Stimulated activated CD4-positive, alpha-beta T cell treated with anti-CD3 and anti-CD28 coated beads, Interleukin-1b, Interleukin-23, amount 100 ng/mL, for 1 hour (primary cell): Measurements from ENCODE around the gene BMP8A.
"Not testable (repeated sequence)": the region's sequence is repeated elsewhere in the genome, so short reads cannot be mapped to it uniquely, and the experiment has no call there.

ENCODE experiments used
- DNase-seq, 2 donors: peaks; one replicate each; pipeline ENCODE4 v3.0.0-alpha.2; 2020; ENCODE audit warnings: low read depth in 2 of 2

BMP8A gene

GRCh38 chr1:39527190-39527579, 35.7 kb downstream of the BMP8A start:
- not testable (repeated sequence) for DNase-seq

DNA sequence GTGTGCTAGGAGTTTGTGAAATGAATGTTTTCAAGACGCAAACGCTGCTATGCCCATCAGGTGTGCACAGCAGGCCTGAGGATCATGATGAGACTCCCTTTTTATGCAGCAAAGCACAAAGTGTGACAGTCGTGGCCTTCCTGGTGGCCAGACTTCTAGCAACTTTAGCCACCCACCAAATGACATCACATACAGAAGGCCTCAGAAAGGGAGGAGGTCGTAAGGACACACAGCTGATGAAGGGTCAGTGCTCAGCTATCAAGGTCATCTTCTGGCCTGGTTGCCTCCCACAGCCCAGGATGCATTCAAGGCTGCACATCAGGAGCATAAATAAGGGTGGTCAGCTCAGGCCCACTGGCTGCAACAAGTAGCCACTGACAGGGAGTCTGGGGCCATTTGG, 36.6 kb downstream of the BMP8A start:
- no peak for DNase-seq

GRCh38 chr1:39529901-39530535, 38.6 kb downstream of the BMP8A start:
- DNase-seq: no peak

GRCh38 chr1:39531526-39531925, 40.1 kb downstream of the BMP8A start:
- DNase-seq: no peak

GRCh38 chr1:39533442-39533841, 42.0 kb downstream of the BMP8A start:
- DNase-seq: no peak

DNA sequence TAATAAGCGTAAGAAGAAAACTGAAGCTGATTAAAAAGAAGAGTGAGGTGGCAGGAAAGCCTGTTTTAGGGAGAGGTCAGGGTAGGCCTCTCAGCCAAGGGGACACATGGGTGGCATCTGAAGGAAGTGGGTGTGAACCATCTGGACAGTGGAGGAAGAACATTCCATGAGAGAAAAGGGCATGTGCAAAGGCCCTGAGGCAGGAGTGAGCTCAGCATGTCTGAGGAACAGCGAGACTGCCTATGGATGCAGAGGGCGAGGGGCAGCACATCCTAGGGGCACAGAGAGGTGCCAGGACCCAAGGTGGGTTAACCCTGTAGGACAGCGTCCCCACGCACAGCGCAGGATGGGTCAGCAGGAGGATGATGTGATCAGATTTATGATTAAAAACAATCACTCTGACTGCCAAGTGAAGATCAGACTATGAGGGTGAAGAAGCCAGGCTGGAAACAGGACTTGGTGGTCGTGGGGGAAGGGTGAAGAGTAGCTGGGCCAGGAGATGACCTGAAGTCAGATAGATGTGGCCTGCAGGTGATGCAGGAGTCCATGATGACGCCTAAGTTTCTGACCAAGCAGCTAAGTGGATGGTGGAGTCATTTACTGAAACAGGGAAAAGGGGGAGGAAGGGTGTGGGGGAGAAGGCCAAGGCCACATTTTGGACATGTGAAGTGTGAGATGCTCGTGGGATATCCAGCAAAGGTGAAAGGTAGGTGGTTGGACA, 47.3 kb downstream of the BMP8A start:
- DNase-seq: no peak

GRCh38 chr1:39539252-39539790, 47.9 kb downstream of the BMP8A start:
- DNase-seq: no peak

GRCh38 chr1:39540504-39541031, 49.1 kb downstream of the BMP8A start:
- DNase-seq: no peak

- DNase-seq: no peak
Measured at GRCh38 chr1:39542924-39543323, 51.5 kb downstream of the BMP8A start.

DNA sequence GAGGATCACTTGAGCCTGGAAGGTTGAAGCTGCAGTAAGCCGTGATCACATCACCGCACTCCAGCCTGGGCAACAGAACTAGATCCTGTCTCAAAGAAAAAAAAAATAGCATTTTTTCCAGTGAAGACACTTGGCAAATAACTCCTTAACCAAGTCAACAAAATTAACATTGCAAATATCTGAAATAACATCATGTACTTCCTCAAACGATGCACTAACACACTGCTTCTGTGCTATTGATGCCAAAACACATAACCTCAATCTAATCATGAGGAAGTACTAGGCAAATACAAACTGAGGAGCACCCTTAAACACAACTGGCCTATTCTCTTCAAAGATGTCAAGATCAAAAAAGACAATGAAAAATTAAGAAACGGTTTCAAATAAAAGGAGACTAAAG, 52.9 kb downstream of the BMP8A start:
- no peak for DNase-seq

DNA sequence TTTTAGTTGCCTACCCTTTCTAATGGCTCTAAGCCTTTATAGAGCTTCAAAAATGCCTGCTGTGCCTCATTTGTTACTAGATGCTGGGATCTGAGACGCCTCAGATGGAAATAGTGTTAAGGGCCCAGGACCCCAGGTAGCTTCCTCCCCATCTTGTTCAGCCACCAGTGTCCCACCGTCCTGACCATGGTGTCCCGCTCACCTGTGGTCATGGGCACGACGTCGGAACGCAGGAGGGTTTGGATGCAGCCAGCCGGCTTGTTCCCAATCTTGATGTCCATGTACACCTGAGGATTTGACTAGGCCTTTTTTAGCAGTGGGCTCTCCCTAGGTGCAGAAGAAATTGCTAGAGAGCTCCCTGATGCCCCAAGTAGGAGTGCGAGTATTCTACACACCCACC, 54.1 kb downstream of the BMP8A start:
- DNase-seq: no peak

- DNase-seq: no peak
Measured at GRCh38 chr1:39554277-39554676, 62.8 kb downstream of the BMP8A start.

- no peak for DNase-seq
Measured at GRCh38 chr1:39561279-39561678, 69.8 kb downstream of the BMP8A start.

GRCh38 chr1:39562886-39563285, 71.5 kb downstream of the BMP8A start:
- DNase-seq: no peak

DNA sequence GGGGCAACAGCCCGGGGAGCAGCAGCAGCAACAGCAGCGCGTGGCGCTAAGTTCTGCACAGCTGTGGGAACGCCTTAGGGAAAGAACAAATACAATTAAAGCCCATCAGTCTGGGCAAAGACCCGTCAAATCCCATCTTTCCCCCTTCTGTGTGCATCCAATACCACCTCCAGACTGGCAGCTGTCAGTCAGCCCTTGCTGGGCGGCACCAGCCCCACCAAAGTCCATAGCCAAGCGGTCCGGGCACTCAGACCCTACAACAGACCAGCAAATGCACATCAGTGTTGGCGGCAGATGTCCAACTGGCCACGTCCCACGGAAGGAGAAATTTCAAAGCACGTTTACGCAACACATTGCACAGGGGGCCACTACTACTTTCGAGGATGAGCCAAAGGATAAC, 72.2 kb downstream of the BMP8A start:
- DNase-seq: no peak

GRCh38 chr1:39564340-39564739, 72.9 kb downstream of the BMP8A start:
- no peak for DNase-seq

DNA sequence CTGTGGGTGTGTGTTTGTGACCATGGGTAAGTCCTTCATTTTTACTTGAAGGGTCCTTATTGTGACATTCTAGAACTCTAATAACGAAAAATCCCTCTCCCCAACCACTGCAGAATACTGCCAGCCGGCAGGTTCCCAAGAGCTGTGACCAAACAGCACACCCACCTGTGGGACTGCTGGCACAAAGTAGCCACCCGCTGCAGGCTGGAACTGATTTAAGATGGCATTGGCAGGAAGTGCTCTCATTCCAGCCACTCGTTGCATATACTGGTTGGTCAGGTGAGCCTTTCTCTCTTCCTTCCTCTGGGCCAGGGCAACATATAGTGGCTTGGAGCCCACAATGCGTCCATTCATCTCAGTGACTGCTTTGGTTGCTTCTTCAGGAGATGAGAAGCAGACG, 73.5 kb downstream of the BMP8A start:
- no peak for DNase-seq

GRCh38 chr1:39566441-39567137, 75.2 kb downstream of the BMP8A start:
- DNase-seq: no peak

DNA sequence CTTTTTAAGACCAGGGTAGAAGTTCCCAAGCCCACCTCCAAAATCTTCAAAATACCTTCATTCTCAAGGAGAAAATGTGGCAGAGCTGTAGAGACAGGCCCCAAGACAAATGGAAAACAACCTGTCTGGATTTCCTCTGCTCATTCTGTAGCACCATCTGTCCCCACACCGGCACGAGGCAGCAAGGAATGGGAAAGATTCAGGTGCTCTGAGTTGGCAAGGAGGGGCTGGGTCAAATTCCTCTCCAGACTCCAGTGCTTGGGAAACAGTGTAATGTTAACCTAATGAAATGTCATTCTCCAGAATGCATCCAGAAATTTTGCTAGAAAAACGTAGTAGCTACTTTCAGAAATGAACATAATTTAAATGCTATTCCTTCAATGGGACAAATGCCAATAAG, 75.9 kb downstream of the BMP8A start:
- no peak for DNase-seq

DNA sequence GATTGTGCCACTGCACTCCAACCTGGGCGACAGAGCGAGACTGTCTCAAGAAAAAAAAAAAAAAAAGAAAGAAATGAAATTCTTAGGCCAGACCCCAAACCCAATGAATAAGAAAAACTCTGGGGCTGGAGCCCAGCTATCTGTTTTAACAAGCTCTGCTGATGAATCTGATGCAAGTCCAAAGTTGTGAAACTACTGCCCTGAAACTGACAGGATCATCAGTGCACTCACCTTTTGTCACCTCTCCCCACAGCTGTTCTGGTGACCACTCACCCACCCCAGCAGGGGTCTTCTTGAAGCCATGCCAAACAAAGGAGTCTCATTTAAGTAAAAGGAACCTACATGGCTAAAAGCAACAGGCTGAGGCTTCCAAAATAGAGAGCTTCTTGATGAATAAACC, 76.8 kb downstream of the BMP8A start:
- no peak for DNase-seq

DNA sequence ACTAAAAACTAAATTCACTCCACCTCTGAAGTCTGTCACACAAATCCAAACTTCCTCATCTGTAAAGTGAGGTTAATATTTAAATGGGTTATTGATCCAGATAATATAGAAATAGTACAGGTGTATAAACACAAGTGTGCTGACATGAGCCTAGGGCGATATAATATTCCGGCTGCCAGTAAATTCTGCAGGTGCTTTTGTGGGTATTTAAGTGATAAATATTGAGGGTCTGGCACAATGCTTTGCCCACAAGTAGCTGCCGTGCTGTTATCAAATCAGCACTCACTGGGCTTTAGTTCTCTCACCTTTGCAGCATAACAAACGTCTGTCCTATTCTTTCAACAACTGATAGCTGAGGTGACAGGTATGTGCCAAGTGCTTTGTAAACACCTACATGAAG, 77.6 kb downstream of the BMP8A start:
- DNase-seq: no peak

DNA sequence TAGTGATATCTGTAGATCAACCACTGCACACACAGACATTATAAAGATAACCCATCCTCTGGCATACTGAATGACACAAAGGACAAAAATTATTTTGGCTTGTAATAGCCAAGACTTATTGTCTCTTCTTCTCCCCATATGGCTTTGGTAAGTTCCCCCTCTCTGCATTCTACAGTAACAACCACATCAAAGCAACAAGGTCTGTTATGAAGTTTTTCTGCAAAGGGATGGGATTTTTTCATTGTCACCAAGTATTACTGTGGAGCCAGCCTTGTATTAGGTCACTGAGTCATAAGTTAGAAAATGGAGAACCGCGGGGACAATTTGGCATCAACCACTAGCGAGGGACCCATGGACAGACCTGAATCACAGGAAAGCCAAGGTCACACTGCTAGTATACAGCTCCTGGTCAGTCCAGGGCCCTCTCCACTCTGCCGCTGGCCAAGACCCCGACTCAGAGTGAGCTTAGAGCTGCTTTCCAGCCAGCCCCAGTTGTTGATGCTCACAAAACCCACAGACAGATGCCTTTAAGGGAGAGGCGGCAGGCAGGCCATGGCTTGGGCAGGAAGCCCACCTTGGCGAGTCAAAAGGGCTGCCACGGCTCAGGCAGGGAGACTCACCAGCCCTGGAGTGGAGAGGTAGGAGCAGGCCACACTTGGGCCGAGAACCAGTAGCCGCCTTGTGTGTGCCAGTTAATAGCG, 79.2 kb downstream of the BMP8A start:
- no peak for DNase-seq
